ENCODE measurements around the gene PTGS2. TPM values are rescaled to one million over a fixed set of nuclear protein-coding genes. Genes with fewer than 3 reads are reported as not detected.
"Not testable (repeated sequence)": the region's sequence is repeated elsewhere in the genome, so short reads cannot be mapped to it uniquely, and the experiment has no call there.

Gene PTGS2
- total RNA-seq, 2 experiments from 2014 or later: 0.09 TPM; not detected in 1

GRCh38 chr1:186648613-186649012 is 31.6 kb downstream of the PTGS2 start:
- H3K4me3 Mint-ChIP-seq: no peak overlapping the region
- POLR2A ChIA-PET: no interaction called here
- H3K4me1 Mint-ChIP-seq (ENCODE audit: low read depth): no peaks in the 10 kb centered on the region
- H3K9me3 Mint-ChIP-seq: no peaks in the 10 kb centered on the region
- no peak for TF ChIP-seq CTCF (IDR thresholded peaks at IDR 0.05)
- CTCF ChIA-PET: interaction anchor here (1.3 kb wide), 1 partner anchor 29 kb away, joined by 4 read pairs; no protein-coding TSS in a partner anchor
- intact Hi-C loops (cut with micrococcal nuclease): no loop called here
- H3K27ac Mint-ChIP-seq: no peak overlapping the region
- no peak for DNase-seq
- no peaks in the 10 kb centered on the region for H3K36me3 Mint-ChIP-seq (ENCODE audit: low read depth)
- peaks cover 3% of the 10 kb centered on the region for H3K27me3 Mint-ChIP-seq
- ATAC-seq: no peak

- POLR2A ChIA-PET; DNase-seq; CTCF ChIA-PET; H3K4me3 Mint-ChIP-seq; H3K4me1 Mint-ChIP-seq (ENCODE audit: low read depth); ATAC-seq; H3K27me3 Mint-ChIP-seq; H3K27ac Mint-ChIP-seq; H3K9me3 Mint-ChIP-seq; intact Hi-C loops (cut with micrococcal nuclease); H3K36me3 Mint-ChIP-seq (ENCODE audit: low read depth): not testable (repeated sequence)
Observed at GRCh38 chr1:186647985-186648384, 32.2 kb downstream of the PTGS2 start.

GRCh38 chr1:186643614-186644013 is 36.6 kb downstream of the PTGS2 start:
- Mint-ChIP-seq H3K36me3 (ENCODE audit: low read depth) (no peaks in the 10 kb centered on the region), H3K4me1 (ENCODE audit: low read depth) (no peaks in the 10 kb centered on the region), H3K27me3 (no peaks in the 10 kb centered on the region), H3K4me3 (no peak overlapping the region), H3K9me3 (no peaks in the 10 kb centered on the region), H3K27ac (no peak overlapping the region)
- no peak for ATAC-seq
- TF ChIP-seq CTCF (IDR thresholded peaks at IDR 0.05): no peak
- ChIA-PET POLR2A (no interaction called here), CTCF (no interaction called here)
- intact Hi-C loops (cut with micrococcal nuclease): no loop called here
- DNase-seq: no peak

- ATAC-seq; H3K27ac Mint-ChIP-seq; H3K9me3 Mint-ChIP-seq; DNase-seq; CTCF ChIA-PET; H3K4me3 Mint-ChIP-seq; H3K4me1 Mint-ChIP-seq (ENCODE audit: low read depth); POLR2A ChIA-PET; H3K36me3 Mint-ChIP-seq (ENCODE audit: low read depth); intact Hi-C loops (cut with micrococcal nuclease); H3K27me3 Mint-ChIP-seq: not testable (repeated sequence)
Observed at GRCh38 chr1:186637567-186637966, 42.7 kb downstream of the PTGS2 start.

GRCh38 chr1:186636786-186637185 is 43.4 kb downstream of the PTGS2 start:
- H3K27ac Mint-ChIP-seq: no peak overlapping the region
- no peaks in the 10 kb centered on the region for H3K27me3 Mint-ChIP-seq
- H3K4me1 Mint-ChIP-seq (ENCODE audit: low read depth): no peaks in the 10 kb centered on the region
- ATAC-seq: no peak
- ChIA-PET POLR2A (no interaction called here), CTCF (no interaction called here)
- TF ChIP-seq CTCF (IDR thresholded peaks at IDR 0.05): no peak
- intact Hi-C loops (cut with micrococcal nuclease): no loop called here
- no peak for DNase-seq
- H3K4me3 Mint-ChIP-seq: no peak overlapping the region
- H3K36me3 Mint-ChIP-seq (ENCODE audit: low read depth): no peaks in the 10 kb centered on the region
- no peaks in the 10 kb centered on the region for H3K9me3 Mint-ChIP-seq

- intact Hi-C loops (cut with micrococcal nuclease): no loop called here
- POLR2A ChIA-PET: no interaction called here
- H3K4me3 Mint-ChIP-seq: no peak overlapping the region
- no peak for DNase-seq
- no peaks in the 10 kb centered on the region for H3K36me3 Mint-ChIP-seq (ENCODE audit: low read depth)
- no peak for TF ChIP-seq CTCF (IDR thresholded peaks at IDR 0.05)
- no peak for ATAC-seq
- CTCF ChIA-PET: no interaction called here
- no peak overlapping the region for H3K27ac Mint-ChIP-seq
- no peaks in the 10 kb centered on the region for H3K9me3 Mint-ChIP-seq
- no peaks in the 10 kb centered on the region for H3K27me3 Mint-ChIP-seq
- no peaks in the 10 kb centered on the region for H3K4me1 Mint-ChIP-seq (ENCODE audit: low read depth)
Observed at GRCh38 chr1:186634511-186634910, 45.7 kb downstream of the PTGS2 start.
